GM21528 (cell line): ENCODE data around the gene DGLUCY.
"Not testable (repeated sequence)": the region's sequence is repeated elsewhere in the genome, so short reads cannot be mapped to it uniquely, and the experiment has no call there.

Source experiments
- ATAC-seq: cut with Tn5 transposase; IDR thresholded peaks from one replicate; pipeline ENCODE4 v1.9.1; 2021; ENCODE audit warnings: mild to moderate bottlenecking, moderate library complexity; ENCODE audit not compliant: unreplicated experiment, low FRiP score

The DGLUCY gene

DNA sequence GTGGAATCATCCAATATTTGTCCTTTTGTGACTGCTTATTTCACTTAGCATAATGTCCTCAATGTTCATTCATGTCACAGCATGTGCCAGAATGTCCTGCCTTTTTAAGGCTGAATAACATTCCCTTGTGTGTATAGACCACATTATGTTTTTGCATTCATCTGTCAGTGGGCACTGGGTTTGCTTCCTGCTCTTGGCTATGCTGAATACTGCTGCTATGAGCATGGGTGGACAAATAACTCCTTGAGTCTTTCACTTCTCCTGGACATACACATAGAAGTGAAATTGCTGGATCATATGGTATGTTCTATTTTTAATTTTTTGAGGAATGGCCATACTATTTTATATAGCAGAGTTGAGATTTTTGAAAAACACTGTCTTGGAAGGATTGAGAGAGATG lies 83.8 kb downstream of the DGLUCY start:
- ATAC-seq = no peak

GRCh38 chr14:91200802-91201201 lies 86.9 kb downstream of the DGLUCY start:
- not testable (repeated sequence) for ATAC-seq

DNA sequence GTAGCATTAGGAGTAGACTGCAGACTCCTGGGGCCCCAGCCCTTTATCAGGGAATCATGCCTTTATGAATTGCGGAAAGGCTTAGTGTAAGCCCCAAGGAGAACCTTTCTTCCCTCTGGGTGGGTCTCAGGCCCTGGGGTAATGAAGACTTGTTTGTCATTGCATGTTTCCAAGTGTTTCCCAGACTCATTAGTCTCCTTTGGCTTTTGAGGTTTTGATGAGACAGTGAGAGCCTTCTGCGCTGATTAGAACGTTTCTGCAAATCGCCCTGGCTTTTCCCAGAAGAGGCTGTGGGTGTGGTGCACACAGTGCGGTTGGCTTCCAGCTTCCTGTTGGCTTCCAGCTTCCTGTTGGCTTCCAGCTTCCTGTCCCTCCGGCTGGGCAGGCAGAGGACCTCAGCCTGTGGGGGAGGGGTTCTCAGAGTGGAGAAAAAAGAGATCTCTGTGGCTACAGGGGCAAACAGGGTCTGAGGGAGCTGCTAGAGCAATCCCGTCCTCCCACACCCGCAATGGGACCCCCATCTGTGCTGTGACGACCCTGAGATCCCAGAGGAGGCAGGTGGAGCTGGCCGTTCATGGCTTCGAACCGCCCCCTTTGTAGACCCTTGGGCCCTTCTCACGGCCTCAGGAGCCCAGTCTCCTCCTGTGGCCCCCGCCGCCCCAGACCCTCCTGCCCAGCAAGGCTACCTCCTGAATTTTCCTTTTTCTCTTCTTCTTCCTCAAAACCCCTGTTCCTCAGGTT lies 88.5 kb downstream of the DGLUCY start:
- ATAC-seq = no peak

GRCh38 chr14:91204657-91205056 lies 90.8 kb downstream of the DGLUCY start:
- no peak for ATAC-seq

DNA sequence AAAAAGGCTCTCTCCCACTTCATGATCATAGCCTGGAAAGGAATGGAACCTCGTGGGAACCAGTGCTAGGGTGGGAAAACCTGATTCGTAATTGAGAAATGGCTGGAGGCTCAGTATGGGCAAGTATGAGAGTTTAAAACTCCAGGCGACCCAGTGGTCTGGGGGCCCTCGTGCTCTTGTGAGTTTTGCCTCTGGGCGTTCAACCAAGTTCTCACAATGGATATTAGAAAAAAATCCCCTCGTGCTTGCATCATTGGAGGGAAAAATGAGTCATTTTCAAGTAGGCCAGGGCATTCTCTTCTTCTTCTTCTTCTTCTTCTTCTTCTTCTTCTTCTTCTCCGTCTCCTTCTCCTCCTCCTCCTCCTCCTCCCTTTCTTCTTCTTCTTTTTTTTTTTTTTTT lies 91.6 kb downstream of the DGLUCY start:
- no peak for ATAC-seq

GRCh38 chr14:91207008-91207407 lies 93.1 kb downstream of the DGLUCY start:
- no peak for ATAC-seq

- ATAC-seq = no peak
These were observed 97.1 kb downstream of the DGLUCY start for GRCh38 chr14:91211017-91211416.

DNA sequence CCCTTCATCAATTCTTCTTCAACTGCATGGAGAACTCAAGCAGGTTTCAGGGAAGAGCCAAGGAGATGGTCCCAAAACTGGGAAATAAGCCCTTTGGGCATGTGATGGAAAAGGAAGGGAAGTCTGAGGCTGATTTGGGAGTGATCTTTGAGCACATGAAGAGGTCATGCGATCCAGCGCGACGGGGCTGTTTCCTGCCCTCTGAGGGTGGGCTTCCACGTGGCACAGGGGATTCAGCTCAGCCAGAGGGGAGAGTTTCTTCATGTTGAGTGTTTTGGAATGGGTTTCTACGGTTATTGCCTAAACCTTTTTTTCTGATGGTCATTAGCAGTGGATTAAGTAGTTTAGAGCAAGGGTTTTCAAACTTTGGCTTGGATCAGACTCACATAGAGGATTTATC lies 100.4 kb downstream of the DGLUCY start:
- ATAC-seq = no peak

- ATAC-seq = no peak
These were observed 101.5 kb downstream of the DGLUCY start for GRCh38 chr14:91215381-91215780.

DNA sequence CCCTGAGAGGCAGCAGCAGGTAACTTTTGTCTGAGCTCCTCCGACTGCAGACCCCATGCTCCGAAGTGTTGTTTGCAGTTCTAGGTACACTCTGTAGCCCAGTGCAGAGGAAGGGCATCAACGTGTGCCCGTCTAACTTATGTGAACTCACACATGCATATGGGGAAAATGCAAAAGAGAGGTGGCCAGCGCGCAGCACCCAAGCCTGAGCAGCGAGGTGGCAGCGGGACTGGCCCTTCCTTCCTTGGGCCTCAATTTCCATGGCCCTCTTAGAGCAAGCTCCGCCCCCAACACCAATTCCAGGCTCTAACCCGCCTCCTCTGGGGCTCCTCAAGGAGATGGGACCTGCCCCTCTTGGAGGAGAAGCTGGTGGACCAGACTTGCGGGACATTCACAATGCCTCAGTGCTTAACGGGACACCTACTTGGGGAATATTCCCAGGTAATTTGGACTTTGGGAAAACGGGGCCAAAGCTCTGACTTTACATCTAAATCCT lies 102.9 kb downstream of the DGLUCY start:
- no peak for ATAC-seq

DNA sequence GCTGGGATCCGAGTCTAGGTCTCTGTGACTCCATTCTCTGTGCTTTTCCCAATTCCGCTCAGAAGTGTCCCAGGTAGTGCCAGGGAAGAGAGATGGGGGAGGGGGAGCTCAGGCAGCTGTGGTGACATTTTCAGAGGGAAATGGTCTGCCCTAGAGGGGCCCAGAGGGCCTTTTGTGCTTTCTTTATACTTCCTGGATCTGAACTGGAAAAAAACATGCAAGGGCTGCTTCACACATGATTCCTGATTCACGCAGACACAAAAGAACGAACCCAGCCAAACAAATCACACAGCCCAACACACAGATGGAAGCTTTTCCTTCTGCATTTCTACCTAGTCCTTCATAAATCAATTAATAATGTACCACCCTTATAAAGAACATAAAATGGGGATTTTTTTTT lies 104.1 kb downstream of the DGLUCY start:
- ATAC-seq = no peak

DNA sequence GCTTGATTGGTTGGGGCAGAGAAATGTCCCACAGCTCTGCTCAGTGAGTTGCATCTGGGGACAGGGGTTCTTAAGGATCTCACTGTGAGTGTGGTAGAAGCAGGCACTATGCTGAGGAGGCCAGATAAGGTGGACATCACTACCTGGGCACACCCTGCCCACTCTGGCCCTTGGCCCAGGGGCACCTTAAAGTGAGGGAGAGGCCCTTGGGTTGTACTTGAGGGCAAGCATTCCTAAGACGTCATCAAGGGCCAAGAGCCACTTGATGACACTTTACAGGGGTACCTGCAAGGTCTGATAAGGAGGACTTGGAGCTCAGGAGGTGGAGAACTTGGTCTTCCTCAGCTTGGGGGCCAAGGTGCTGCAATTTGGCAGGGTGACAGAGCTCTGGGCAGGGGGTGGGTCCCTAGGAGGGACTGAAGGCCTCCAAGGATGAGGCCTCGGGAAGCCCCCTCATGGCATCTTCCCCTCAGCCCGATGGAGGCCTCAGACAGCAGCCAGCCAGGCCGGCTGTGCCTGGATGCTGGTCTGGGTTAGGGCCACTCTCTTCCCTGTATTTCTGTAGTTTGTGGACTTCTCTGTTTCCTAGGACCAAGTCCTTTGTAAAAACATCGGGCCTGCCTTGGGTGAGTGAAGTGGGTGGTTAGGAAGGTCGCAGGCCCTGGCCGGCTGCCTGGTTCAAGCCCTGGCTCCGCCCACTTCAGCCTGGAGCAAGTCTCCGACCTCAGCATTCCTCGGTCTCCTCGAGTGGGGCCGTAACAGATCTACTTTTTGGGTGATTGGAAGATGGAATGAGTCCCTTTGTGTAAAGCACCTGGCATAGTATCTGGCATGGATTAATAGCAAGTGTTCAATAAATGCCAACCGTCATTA lies 105.9 kb downstream of the DGLUCY start:
- no peak for ATAC-seq

DNA sequence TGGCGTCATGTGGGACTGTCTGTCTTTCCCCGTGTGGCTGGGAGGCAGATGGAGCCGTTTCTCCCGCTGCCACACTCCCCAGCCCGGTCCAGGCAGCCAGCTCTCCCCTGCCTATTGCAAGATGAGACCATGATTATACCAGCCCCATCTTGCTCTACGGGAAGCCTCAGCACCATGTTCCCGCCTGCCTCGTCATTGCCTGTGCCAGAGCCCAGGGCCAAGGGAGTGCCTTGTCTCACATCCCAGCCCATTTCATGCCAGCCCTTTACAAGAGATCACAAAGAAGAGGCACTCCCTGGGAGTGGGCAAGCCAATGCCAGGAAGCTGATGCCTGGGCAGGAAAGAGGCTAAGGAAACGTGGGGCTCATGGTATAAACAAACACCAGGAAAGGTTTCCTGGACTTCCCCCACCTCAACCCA lies 106.7 kb downstream of the DGLUCY start:
- no peak for ATAC-seq

- ATAC-seq = no peak
These were observed 107.4 kb downstream of the DGLUCY start for GRCh38 chr14:91221270-91221669.

DNA sequence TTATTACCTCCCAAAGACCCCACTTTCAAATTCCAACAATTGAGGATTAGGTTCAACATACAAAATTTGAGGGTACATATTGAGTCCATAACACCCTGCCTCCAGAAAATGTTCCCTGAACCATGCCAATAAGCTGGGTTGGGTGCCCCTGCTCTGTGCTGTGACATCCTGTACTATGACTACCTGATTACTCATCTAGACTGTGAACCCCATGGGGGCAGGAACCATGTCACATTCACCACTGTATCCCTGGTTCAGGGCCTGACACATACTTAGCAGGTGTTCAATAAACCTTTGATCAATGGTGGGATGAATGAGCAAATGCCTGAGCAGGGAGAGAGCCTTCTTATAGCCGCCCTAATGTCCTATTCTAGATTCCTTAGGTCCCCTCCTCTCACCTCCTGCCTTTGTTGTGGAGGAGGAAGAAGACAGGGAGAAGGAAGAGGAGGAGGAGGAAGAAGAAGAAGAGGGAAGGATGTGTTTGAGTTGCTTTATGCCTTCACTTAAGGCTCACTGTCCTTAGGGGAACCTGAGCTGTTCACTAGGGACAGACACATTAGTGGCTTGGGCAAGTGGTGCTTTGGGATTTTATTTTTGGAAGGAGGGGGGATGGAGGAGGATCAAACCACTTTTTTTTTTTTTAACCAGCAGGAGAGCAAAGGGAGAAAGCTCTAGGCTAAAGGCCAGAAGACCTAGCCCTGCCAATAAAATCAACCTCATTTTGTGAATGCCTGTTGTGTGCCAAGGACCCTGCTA lies 109.3 kb downstream of the DGLUCY start:
- no peak for ATAC-seq

DNA sequence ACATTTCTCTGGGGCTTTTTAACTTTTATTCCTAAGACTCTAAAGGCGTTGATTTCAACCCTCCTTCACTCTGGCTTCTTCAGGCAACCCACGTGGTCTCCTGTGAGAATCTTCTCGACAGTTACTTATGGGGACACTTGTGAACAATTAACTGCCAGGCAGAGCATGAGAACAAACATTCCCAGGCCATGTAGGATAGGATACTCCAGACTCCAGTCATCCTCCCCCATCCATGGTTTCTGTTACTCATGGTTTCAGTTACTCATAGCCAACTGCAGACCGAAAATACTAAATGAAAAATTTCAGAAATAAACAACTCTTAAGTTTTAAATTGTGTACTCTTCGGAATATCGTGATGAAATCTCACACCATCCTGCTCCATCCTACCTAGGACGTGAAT lies 111.2 kb downstream of the DGLUCY start:
- no peak for ATAC-seq

GRCh38 chr14:91226360-91226759 lies 112.5 kb downstream of the DGLUCY start:
- ATAC-seq = not testable (repeated sequence)

- ATAC-seq = no peak
These were observed 113.3 kb downstream of the DGLUCY start for GRCh38 chr14:91227183-91227628.

- peak; percentile 75 for ATAC-seq
These were observed 114.5 kb downstream of the DGLUCY start for GRCh38 chr14:91228112-91229004.

- ATAC-seq = peak; percentile 0
These were observed 115.1 kb downstream of the DGLUCY start for GRCh38 chr14:91229005-91229382.
